ENCODE results near the gene GPR50. TPM values are rescaled to one million over a fixed set of nuclear protein-coding genes. Genes with fewer than 3 reads are reported as not detected.
A peak's percentile ranks its signal among the peaks of the same experiment; 100 is the strongest.

Gene GPR50
- total and polyA plus RNA-seq, 4 donors, result not detected

- TF ChIP-seq ATF3 (IDR thresholded peaks at IDR 0.05) (no peak), MAX (IDR thresholded peaks at IDR 0.05) (no peak), CTCF (IDR thresholded peaks at IDR 0.05; ENCODE audit: low read depth, low read length, missing input control) (peak; percentile 72), FOXA2 (IDR thresholded peaks at IDR 0.05) (no peak), RAD21 (IDR thresholded peaks at IDR 0.05) (peak; percentile 84 to 92)
- Histone ChIP-seq H3K27me3 (ENCODE audit: control insufficient read depth in 4 of 4, insufficient read depth in 4 of 4, low read length in 3 of 4) (peaks cover 0 to 5% (median 0%) of the 10 kb centered on the region in 4 donors), H3K27ac (ENCODE audit: low read depth in 1 of 2, low read length in 2 of 2) (no peak overlapping the region), H3K9me3 (ENCODE audit: control insufficient read depth in 4 of 4, low read length in 3 of 4) (no peaks in the 10 kb centered on the region), H3K36me3 (ENCODE audit: control insufficient read depth in 4 of 4, insufficient read depth in 3 of 4, low read depth in 1 of 4, low read length in 3 of 4) (no peaks in the 10 kb centered on the region), H3K9ac (ENCODE audit: low read depth in 1 of 2, low read length in 2 of 2) (no peak overlapping the region), H3K4me1 (ENCODE audit: control insufficient read depth in 4 of 4, insufficient read depth in 4 of 4, low read length in 3 of 4) (no peaks in the 10 kb centered on the region), H3K4me3 (ENCODE audit: low read depth in 1 of 3, low read length in 3 of 3) (no peak overlapping the region)
- WGBS, result 28% methylated on average over 8 of the region's 8 CpGs
- no peak for DNase-seq (ENCODE audit: low spot score)
These were observed 24.6 kb upstream of the GPR50 start for GRCh38 chrX:151151665-151152267.

- peak in 1 of 2 donors; percentile 27 for TF ChIP-seq RAD21 (IDR thresholded peaks at IDR 0.05)
- TF ChIP-seq CTCF (IDR thresholded peaks at IDR 0.05; ENCODE audit: low read depth, low read length, missing input control), result peak; percentile 2
- TF ChIP-seq REST (IDR thresholded peaks at IDR 0.05), result no peak
- no peak for TF ChIP-seq MAX (IDR thresholded peaks at IDR 0.05)
- no peak for TF ChIP-seq JUND (IDR thresholded peaks at IDR 0.05)
- peaks cover 0 to 5% (median 0%) of the 10 kb centered on the region in 4 donors for H3K27me3 ChIP-seq (ENCODE audit: control insufficient read depth in 4 of 4, insufficient read depth in 4 of 4, low read length in 3 of 4)
- DNase-seq (ENCODE audit: low spot score), result no peak
- H3K27ac ChIP-seq (ENCODE audit: low read depth in 1 of 2, low read length in 2 of 2), result no peak overlapping the region
- no peaks in the 10 kb centered on the region for H3K36me3 ChIP-seq (ENCODE audit: control insufficient read depth in 4 of 4, insufficient read depth in 3 of 4, low read depth in 1 of 4, low read length in 3 of 4)
- H3K4me1 ChIP-seq (ENCODE audit: control insufficient read depth in 4 of 4, insufficient read depth in 4 of 4, low read length in 3 of 4), result no peaks in the 10 kb centered on the region
- 18% methylated on average over 9 of the region's 9 CpGs for WGBS
- H3K4me3 ChIP-seq (ENCODE audit: low read depth in 1 of 3, low read length in 3 of 3), result no peak overlapping the region
- no peak overlapping the region for H3K9ac ChIP-seq (ENCODE audit: low read depth in 1 of 2, low read length in 2 of 2)
- no peaks in the 10 kb centered on the region for H3K9me3 ChIP-seq (ENCODE audit: control insufficient read depth in 4 of 4, low read length in 3 of 4)
These were observed 23.3 kb upstream of the GPR50 start for GRCh38 chrX:151153086-151153485.
